ENCODE data around the gene CACNB1.

DNA sequence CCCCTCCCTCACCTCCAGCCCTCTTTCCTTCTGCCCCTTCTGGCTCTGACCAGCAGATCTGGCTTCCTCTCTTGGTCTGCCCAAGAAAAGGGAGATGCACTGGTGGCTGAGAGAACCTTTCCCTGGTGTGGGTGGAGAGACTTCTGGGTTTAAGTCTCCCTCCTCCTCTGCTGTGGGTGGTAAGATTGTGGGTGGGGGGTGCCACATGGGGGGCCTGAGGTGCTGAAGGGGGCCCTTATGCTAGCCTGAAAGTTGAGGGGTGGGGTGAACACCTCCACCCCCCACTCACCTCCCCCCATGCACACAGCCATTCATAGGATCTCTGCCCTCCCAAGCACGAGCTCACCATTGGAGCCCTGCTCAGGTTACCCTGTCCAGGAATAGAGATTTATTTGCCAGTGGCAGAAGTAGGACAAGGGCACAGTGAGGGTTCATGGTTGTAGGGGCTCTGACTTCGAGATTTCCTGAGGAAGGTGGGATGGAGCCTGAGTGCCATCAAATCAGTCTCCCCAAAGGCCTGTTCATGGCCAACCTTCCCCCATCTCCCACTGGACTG lies 30.0 kb upstream of the CACNB1 start:
- TF ChIP-seq EP300 (IDR thresholded peaks at IDR 0.05; ENCODE audit: borderline replicate concordance) = no peak
- TF ChIP-seq, protein P1, sequence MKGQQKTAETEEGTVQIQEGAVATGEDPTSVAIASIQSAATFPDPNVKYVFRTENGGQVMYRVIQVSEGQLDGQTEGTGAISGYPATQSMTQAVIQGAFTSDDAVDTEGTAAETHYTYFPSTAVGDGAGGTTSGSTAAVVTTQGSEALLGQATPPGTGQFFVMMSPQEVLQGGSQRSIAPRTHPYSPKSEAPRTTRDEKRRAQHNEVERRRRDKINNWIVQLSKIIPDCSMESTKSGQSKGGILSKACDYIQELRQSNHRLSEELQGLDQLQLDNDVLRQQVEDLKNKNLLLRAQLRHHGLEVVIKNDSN (IDR thresholded peaks at IDR 0.05) = no peak
- TF ChIP-seq CREB1 (IDR thresholded peaks at IDR 0.05; ENCODE audit: low read depth) = no peak
- TF ChIP-seq, protein P2, sequence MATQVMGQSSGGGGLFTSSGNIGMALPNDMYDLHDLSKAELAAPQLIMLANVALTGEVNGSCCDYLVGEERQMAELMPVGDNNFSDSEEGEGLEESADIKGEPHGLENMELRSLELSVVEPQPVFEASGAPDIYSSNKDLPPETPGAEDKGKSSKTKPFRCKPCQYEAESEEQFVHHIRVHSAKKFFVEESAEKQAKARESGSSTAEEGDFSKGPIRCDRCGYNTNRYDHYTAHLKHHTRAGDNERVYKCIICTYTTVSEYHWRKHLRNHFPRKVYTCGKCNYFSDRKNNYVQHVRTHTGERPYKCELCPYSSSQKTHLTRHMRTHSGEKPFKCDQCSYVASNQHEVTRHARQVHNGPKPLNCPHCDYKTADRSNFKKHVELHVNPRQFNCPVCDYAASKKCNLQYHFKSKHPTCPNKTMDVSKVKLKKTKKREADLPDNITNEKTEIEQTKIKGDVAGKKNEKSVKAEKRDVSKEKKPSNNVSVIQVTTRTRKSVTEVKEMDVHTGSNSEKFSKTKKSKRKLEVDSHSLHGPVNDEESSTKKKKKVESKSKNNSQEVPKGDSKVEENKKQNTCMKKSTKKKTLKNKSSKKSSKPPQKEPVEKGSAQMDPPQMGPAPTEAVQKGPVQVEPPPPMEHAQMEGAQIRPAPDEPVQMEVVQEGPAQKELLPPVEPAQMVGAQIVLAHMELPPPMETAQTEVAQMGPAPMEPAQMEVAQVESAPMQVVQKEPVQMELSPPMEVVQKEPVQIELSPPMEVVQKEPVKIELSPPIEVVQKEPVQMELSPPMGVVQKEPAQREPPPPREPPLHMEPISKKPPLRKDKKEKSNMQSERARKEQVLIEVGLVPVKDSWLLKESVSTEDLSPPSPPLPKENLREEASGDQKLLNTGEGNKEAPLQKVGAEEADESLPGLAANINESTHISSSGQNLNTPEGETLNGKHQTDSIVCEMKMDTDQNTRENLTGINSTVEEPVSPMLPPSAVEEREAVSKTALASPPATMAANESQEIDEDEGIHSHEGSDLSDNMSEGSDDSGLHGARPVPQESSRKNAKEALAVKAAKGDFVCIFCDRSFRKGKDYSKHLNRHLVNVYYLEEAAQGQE (IDR thresholded peaks at IDR 0.05; ENCODE audit: low read depth) = no peak
- no peak for TF ChIP-seq EGR1 (IDR thresholded peaks at IDR 0.05)
- TF ChIP-seq CEBPB (IDR thresholded peaks at IDR 0.05) = no peak
- TF ChIP-seq TAF1 (IDR thresholded peaks at IDR 0.05; ENCODE audit: low read depth) = no peak
- TF ChIP-seq RAD21 (IDR thresholded peaks at IDR 0.05; ENCODE audit: low read depth) = no peak
- TF ChIP-seq, protein P3, sequence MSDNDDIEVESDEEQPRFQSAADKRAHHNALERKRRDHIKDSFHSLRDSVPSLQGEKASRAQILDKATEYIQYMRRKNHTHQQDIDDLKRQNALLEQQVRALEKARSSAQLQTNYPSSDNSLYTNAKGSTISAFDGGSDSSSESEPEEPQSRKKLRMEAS (IDR thresholded peaks at IDR 0.05) = no peak
- no peak for TF ChIP-seq YY1 (IDR thresholded peaks at IDR 0.05; ENCODE audit: low read depth)
- no peak for TF ChIP-seq ZBTB7A (IDR thresholded peaks at IDR 0.05; ENCODE audit: low read depth)
- no peak for TF ChIP-seq TCF12 (IDR thresholded peaks at IDR 0.05; ENCODE audit: low read depth)
